ENCODE measurements around the gene FRAS1.
"Not testable (repeated sequence)": the region's sequence is repeated elsewhere in the genome, so short reads cannot be mapped to it uniquely, and the experiment has no call there.

Gene FRAS1

GRCh38 chr4:78219825-78220224 lies 162.7 kb downstream of the FRAS1 start:
- DNase-seq = no peak

- no peak for DNase-seq
Measured at GRCh38 chr4:78220283-78220682, 163.2 kb downstream of the FRAS1 start.

GRCh38 chr4:78222575-78223186 lies 165.6 kb downstream of the FRAS1 start:
- no peak for DNase-seq

- no peak for DNase-seq
Measured at GRCh38 chr4:78225236-78225635, 168.1 kb downstream of the FRAS1 start.

- no peak for DNase-seq
Measured at GRCh38 chr4:78226279-78226678, 169.2 kb downstream of the FRAS1 start.

GRCh38 chr4:78227411-78228057 lies 170.4 kb downstream of the FRAS1 start:
- DNase-seq = no peak

- no peak for DNase-seq
Measured at GRCh38 chr4:78235800-78236199, 178.7 kb downstream of the FRAS1 start.

- no peak for DNase-seq
Measured at GRCh38 chr4:78237360-78237759, 180.2 kb downstream of the FRAS1 start.

GRCh38 chr4:78242071-78242470 lies 184.9 kb downstream of the FRAS1 start:
- no peak for DNase-seq

GRCh38 chr4:78244705-78245485 lies 187.8 kb downstream of the FRAS1 start:
- no peak for DNase-seq

- DNase-seq = no peak
Measured at GRCh38 chr4:78247536-78248285, 190.6 kb downstream of the FRAS1 start.

GRCh38 chr4:78250500-78250899 lies 193.4 kb downstream of the FRAS1 start:
- no peak for DNase-seq

- not testable (repeated sequence) for DNase-seq
Measured at GRCh38 chr4:78252773-78253172, 195.7 kb downstream of the FRAS1 start.

GRCh38 chr4:78254893-78255292 lies 197.8 kb downstream of the FRAS1 start:
- DNase-seq = no peak

- DNase-seq = no peak
Measured at GRCh38 chr4:78265006-78265405, 207.9 kb downstream of the FRAS1 start.

- DNase-seq = no peak
Measured at GRCh38 chr4:78267790-78268189, 210.7 kb downstream of the FRAS1 start.

GRCh38 chr4:78268597-78268996 lies 211.5 kb downstream of the FRAS1 start:
- DNase-seq = no peak

GRCh38 chr4:78275450-78275849 lies 218.3 kb downstream of the FRAS1 start:
- DNase-seq = not testable (repeated sequence)

GRCh38 chr4:78286281-78286680 lies 229.2 kb downstream of the FRAS1 start:
- no peak for DNase-seq

GRCh38 chr4:78288327-78288726 lies 231.2 kb downstream of the FRAS1 start:
- DNase-seq = no peak

GRCh38 chr4:78291277-78291676 lies 234.2 kb downstream of the FRAS1 start:
- no peak for DNase-seq

GRCh38 chr4:78292341-78292740 lies 235.2 kb downstream of the FRAS1 start:
- no peak for DNase-seq

- DNase-seq = no peak
Measured at GRCh38 chr4:78292856-78293255, 235.7 kb downstream of the FRAS1 start.
